ENCODE results near the gene ZBTB16. TPM values are rescaled to one million over a fixed set of nuclear protein-coding genes. Genes with fewer than 3 reads are reported as not detected.

The ZBTB16 gene
- total RNA-seq, 2 donors from 2014 or later: 2.0 to 13.7 TPM

GRCh38 chr11:114033572-114033971, 25.9 kb upstream of the ZBTB16 start:
- Histone ChIP-seq H3K9me3 (no peaks in the 10 kb centered on the region), H3K27ac (no peak overlapping the region), H3K4me3 (no peak overlapping the region), H3K9ac (ENCODE audit: low read depth in 2 of 2, low read length in 2 of 2) (no peak overlapping the region), H3K4me1 (no peaks in the 10 kb centered on the region), H3K36me3 (no peaks in the 10 kb centered on the region), H3K27me3 (no peaks in the 10 kb centered on the region)
- no peak for DNase-seq
- TF ChIP-seq CTCF (IDR thresholded peaks at IDR 0.05): no peak
- intact Hi-C loops (cut with DNase I): loop anchor here (5.0 to 10.0 kb wide), 2 partner anchors 129 to 149 kb away; partner anchors contain the start of gene HTR3B

GRCh38 chr11:114034956-114035355, 24.6 kb upstream of the ZBTB16 start:
- intact Hi-C loops (cut with DNase I): loop anchor here (5.0 to 10.0 kb wide), 3 partner anchors 130 to 227 kb away; partner anchors contain the start of gene HTR3B
- Histone ChIP-seq H3K36me3 (no peaks in the 10 kb centered on the region), H3K4me3 (no peak overlapping the region), H3K9me3 (no peaks in the 10 kb centered on the region), H3K9ac (ENCODE audit: low read depth in 2 of 2, low read length in 2 of 2) (no peak overlapping the region), H3K27ac (no peak overlapping the region), H3K27me3 (no peaks in the 10 kb centered on the region), H3K4me1 (no peaks in the 10 kb centered on the region)
- no peak for DNase-seq
- TF ChIP-seq CTCF (IDR thresholded peaks at IDR 0.05): no peak

DNA sequence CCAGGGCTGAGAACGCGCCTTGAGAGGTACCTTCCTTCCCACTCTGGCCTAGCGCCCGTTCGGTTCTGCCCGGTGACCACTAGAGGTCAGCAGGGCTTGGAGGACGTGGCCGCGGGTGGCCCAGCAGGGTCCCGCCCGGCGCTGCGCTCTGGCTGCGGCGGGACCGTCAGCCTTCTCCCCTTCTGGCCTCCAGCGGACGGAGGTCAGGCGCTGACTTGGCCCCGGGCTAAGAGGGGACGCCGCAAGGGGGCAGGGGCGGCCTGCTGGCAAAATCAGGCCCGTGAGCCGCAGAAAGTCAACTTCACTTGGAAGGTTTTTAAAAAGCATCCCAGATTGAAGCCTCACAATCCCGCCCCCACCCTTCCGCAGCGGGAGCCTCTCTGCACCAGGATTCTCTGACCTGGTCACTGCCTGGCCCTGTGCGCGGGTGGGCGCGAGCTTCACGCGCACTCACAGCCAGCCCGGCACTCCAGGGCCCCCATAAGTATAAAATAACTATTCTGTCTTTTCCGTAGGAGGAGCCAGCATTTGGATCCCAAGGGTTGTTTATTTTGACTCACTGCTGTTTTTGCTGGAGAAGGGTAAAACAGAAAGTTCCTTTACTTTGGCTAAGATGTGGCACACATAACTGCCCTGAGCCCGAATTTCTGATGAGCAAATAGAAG, 23.2 kb upstream of the ZBTB16 start:
- no peaks in the 10 kb centered on the region for H3K4me1 ChIP-seq
- H3K36me3 ChIP-seq: no peaks in the 10 kb centered on the region
- H3K4me3 ChIP-seq: peak overlapping the region; percentile 17
- peak; percentile 81 for TF ChIP-seq CTCF (IDR thresholded peaks at IDR 0.05)
- peak overlapping the region; percentile 5 to 70 for H3K9ac ChIP-seq (ENCODE audit: low read depth in 2 of 2, low read length in 2 of 2)
- no peaks in the 10 kb centered on the region for H3K9me3 ChIP-seq
- H3K27me3 ChIP-seq: no peaks in the 10 kb centered on the region
- H3K27ac ChIP-seq: peak overlapping the region; percentile 18
- DNase-seq: peak; percentile 86
- intact Hi-C loops (cut with DNase I): loop anchor here (5.0 to 10.0 kb wide), 2 partner anchors 131 to 226 kb away; partner anchors contain the start of gene HTR3B

GRCh38 chr11:114036958-114037357, 22.6 kb upstream of the ZBTB16 start:
- no peak overlapping the region for H3K9ac ChIP-seq (ENCODE audit: low read depth in 2 of 2, low read length in 2 of 2)
- DNase-seq: no peak
- no peaks in the 10 kb centered on the region for H3K27me3 ChIP-seq
- TF ChIP-seq CTCF (IDR thresholded peaks at IDR 0.05): no peak
- H3K27ac ChIP-seq: no peak overlapping the region
- intact Hi-C loops (cut with DNase I): loop anchor here (5.0 to 10.0 kb wide), 2 partner anchors 132 to 225 kb away; partner anchors contain the start of gene HTR3B
- H3K4me3 ChIP-seq: no peak overlapping the region
- H3K4me1 ChIP-seq: no peaks in the 10 kb centered on the region
- no peaks in the 10 kb centered on the region for H3K9me3 ChIP-seq
- no peaks in the 10 kb centered on the region for H3K36me3 ChIP-seq

DNA sequence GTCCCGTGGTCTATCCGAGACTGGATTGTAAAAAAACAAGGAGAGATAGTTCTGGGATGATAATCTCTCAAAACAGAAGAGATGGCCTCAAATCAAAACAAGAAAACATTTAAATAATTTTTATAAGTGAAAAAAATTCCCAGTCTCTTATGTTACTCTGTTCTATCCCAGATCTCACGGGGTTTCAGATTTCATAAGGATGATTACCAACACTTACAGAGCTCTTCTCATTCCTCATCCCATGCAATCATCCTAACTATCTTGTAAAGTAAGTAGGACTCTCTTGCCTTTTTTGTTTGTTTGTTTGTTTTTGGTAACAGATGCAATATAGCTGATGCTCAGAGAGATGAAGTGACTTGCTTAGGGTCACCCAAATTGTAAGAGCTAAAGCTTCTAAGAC, 20.0 kb upstream of the ZBTB16 start:
- Histone ChIP-seq H3K9me3 (no peaks in the 10 kb centered on the region), H3K36me3 (no peaks in the 10 kb centered on the region), H3K27ac (no peak overlapping the region), H3K27me3 (no peaks in the 10 kb centered on the region), H3K9ac (ENCODE audit: low read depth in 2 of 2, low read length in 2 of 2) (no peak overlapping the region), H3K4me1 (peaks cover 4% of the 10 kb centered on the region), H3K4me3 (no peak overlapping the region)
- DNase-seq: no peak
- intact Hi-C loops (cut with DNase I): loop anchor here (5.0 to 10.0 kb wide), 2 partner anchors 135 to 223 kb away; partner anchors contain the start of gene HTR3B
- TF ChIP-seq CTCF (IDR thresholded peaks at IDR 0.05): no peak
